Breast epithelium (tissue), 3 donors: ENCODE measurements around the gene DHX40.

Experiments used
- CTCF ChIP-seq, 3 donors: fragments of 450-650 bp; IDR thresholded peaks; one replicate each; pipeline ENCODE4 v1.5.1; 2016 to 2017; ENCODE audit warnings: antibody characterized with exemption in 3 of 3, mild to moderate bottlenecking in 3 of 3, moderate library complexity in 3 of 3
- POLR2AphosphoS5 ChIP-seq, 3 donors: sonication (generic); formaldehyde crosslinking; IDR thresholded peaks; one replicate each; pipeline ENCODE4 v1.6.1; 2017; ENCODE audit warnings: antibody characterized with exemption in 3 of 3

- TF ChIP-seq CTCF (IDR thresholded peaks at IDR 0.05) (no peak), POLR2AphosphoS5 (IDR thresholded peaks at IDR 0.05) (no peak)
These were observed 51.8 kb downstream of the DHX40 start for GRCh38 chr17:59617156-59617732.
